Neural progenitor cell (in vitro differentiated cells): ENCODE measurements around the gene TMPRSS4. TPM values are rescaled to one million over a fixed set of nuclear protein-coding genes. Genes with fewer than 3 reads are reported as not detected.

Experiments
- DNase-seq: peaks from one replicate; pipeline ENCODE4 v3.0.0-alpha.2; 2016; ENCODE audit warnings: low spot score
- H2AFZ ChIP-seq: fragments of 200-600 bp; sonication (generic); replicated peaks from 2 replicates; pipeline ENCODE4 v1.6.1; 2016; ENCODE audit warnings: antibody characterized with exemption
- H3F3A ChIP-seq: fragments of 200-600 bp; sonication (generic); 2 replicates; pipeline ENCODE4 v1.6.1; 2016; ENCODE audit warnings: antibody characterized with exemption, low read depth
- H3K27ac ChIP-seq: fragments of 200-600 bp; sonication (generic); 2 replicates; pipeline ENCODE4 v1.5.1; 2016; ENCODE audit warnings: mild to moderate bottlenecking
- H3K27me3 ChIP-seq: fragments of 200-600 bp; sonication (generic); 2 replicates; pipeline ENCODE4 v1.6.1; 2016; ENCODE audit warnings: mild to moderate bottlenecking, moderate library complexity
- H3K36me3 ChIP-seq: fragments of 200-600 bp; sonication (generic); 2 replicates; pipeline ENCODE4 v1.5.1; 2016
- H3K4me1 ChIP-seq: fragments of 200-600 bp; sonication (generic); 2 replicates; pipeline ENCODE4 v1.6.1; 2016; ENCODE audit warnings: mixed run types
- H3K4me2 ChIP-seq: fragments of 200-600 bp; sonication (generic); 2 replicates; pipeline ENCODE4 v1.6.1; 2016
- H3K4me3 ChIP-seq: fragments of 200-600 bp; sonication (generic); 2 replicates; pipeline ENCODE4 v1.5.1; 2016
- H3K79me2 ChIP-seq: fragments of 200-600 bp; sonication (generic); 2 replicates; pipeline ENCODE4 v1.6.1; 2016; ENCODE audit warnings: low read depth
- H3K9ac ChIP-seq: fragments of 200-600 bp; sonication (generic); 2 replicates; pipeline ENCODE4 v1.6.1; 2016
- H3K9me3 ChIP-seq: fragments of 200-600 bp; sonication (generic); 2 replicates; pipeline ENCODE4 v1.5.1; 2016; ENCODE audit warnings: low read depth
- H4K20me1 ChIP-seq: fragments of 200-600 bp; sonication (generic); 2 replicates; pipeline ENCODE4 v1.6.1; 2016; ENCODE audit warnings: low read depth
- H3K27ac Mint-ChIP-seq: 3 replicates; pipeline ENCODE4 v1.8.0; 2021; ENCODE audit warnings: mixed read lengths
- H3K27me3 Mint-ChIP-seq: 2 replicates; pipeline ENCODE4 v1.8.0; 2022; ENCODE audit warnings: low read depth, mild to moderate bottlenecking, inconsistent platforms, moderate library complexity, mixed read lengths; ENCODE audit not compliant: insufficient read depth
- H3K36me3 Mint-ChIP-seq: 3 replicates; pipeline ENCODE4 v1.8.0; 2021; ENCODE audit warnings: mixed read lengths
- H3K4me1 Mint-ChIP-seq: 3 replicates; pipeline ENCODE4 v1.8.0; 2021; ENCODE audit warnings: mixed read lengths
- H3K4me3 Mint-ChIP-seq: 3 replicates; pipeline ENCODE4 v1.8.0; 2021; ENCODE audit warnings: mild to moderate bottlenecking, moderate library complexity, mixed read lengths
- H3K9me3 Mint-ChIP-seq: 3 replicates; pipeline ENCODE4 v1.8.0; 2020; ENCODE audit warnings: mixed read lengths
- CTCF ChIP-seq: fragments of 200-600 bp; sonication (generic); IDR thresholded peaks from 2 replicates; pipeline ENCODE4 v1.5.1; 2017; ENCODE audit warnings: antibody characterized with exemption, mild to moderate bottlenecking
- EZH2 ChIP-seq: fragments of 200-600 bp; sonication (generic); IDR thresholded peaks from 2 replicates; pipeline ENCODE4 v1.6.1; 2017; ENCODE audit warnings: antibody characterized with exemption, mild to moderate bottlenecking, moderate library complexity
- EZH2phosphoT487 ChIP-seq: fragments of 200-600 bp; sonication (generic); IDR thresholded peaks from 2 replicates; pipeline ENCODE4 v1.6.1; 2017; ENCODE audit warnings: antibody characterized with exemption
- total RNA-seq: library from RNA; depleted of rRNA; stranded (reverse); fragments of >200 nt; gene quantifications from 2 replicates; pipeline ENCODE4 v1.2.3, GENCODE V29; 2015; ENCODE audit warnings: low replicate concordance

The TMPRSS4 gene
- total RNA-seq, 1 donor from 2014 or later = not detected

- H3F3A ChIP-seq = no peaks in the 10 kb centered on the region
- Mint-ChIP-seq H3K4me1 (peaks cover 5% of the 10 kb centered on the region), H3K27ac (no peak overlapping the region), H3K9me3 (no peaks in the 10 kb centered on the region), H3K36me3 (no peaks in the 10 kb centered on the region), H3K27me3 (peaks cover 16% of the 10 kb centered on the region), H3K4me3 (no peak overlapping the region)
- no peak for DNase-seq
- H4K20me1 ChIP-seq = no peaks in the 10 kb centered on the region
- H3K9ac ChIP-seq = no peak overlapping the region
- H3K27me3 ChIP-seq = no peaks in the 10 kb centered on the region
- H2AFZ ChIP-seq = no peak overlapping the region
- no peak overlapping the region for H3K27ac ChIP-seq
- no peak overlapping the region for H3K4me3 ChIP-seq
- TF ChIP-seq EZH2phosphoT487 (no peak), EZH2 (no peak), CTCF (no peak)
- H3K36me3 ChIP-seq = no peaks in the 10 kb centered on the region
- no peaks in the 10 kb centered on the region for H3K4me1 ChIP-seq
- no peaks in the 10 kb centered on the region for H3K9me3 ChIP-seq
- H3K79me2 ChIP-seq = no peaks in the 10 kb centered on the region
- no peak overlapping the region for H3K4me2 ChIP-seq
Measured at GRCh38 chr11:118135051-118135795, 58.3 kb downstream of the TMPRSS4 start.

DNA sequence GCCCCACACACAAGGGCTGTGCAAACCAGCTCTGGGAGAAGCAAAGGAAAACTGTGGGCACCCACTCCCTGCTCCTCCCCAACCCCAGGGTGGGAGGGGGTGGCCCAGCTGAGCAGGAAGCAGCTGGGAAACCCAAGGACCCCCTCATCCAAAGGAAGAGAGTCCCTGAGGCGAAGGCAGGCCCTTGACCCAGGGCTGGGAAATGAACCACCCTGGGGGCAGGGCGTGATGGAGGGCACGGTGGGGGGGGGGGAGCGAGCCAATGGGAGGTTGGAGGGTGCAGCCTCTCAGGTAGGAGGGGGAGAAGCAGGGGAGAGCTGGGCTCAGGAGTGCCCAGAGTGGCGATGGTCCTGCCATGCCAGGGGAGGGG lies 58.9 kb downstream of the TMPRSS4 start:
- no peak overlapping the region for H2AFZ ChIP-seq
- no peak overlapping the region for H3K4me3 ChIP-seq
- no peak for DNase-seq
- H3K9me3 ChIP-seq = no peaks in the 10 kb centered on the region
- H3K27ac ChIP-seq = no peak overlapping the region
- TF ChIP-seq CTCF = no peak
- TF ChIP-seq EZH2phosphoT487 = no peak
- H3K4me2 ChIP-seq = no peak overlapping the region
- no peak overlapping the region for H3K9ac ChIP-seq
- H3K9me3 Mint-ChIP-seq = no peaks in the 10 kb centered on the region
- peaks cover 21% of the 10 kb centered on the region for H3K27me3 Mint-ChIP-seq
- H3K4me1 ChIP-seq = no peaks in the 10 kb centered on the region
- H3K36me3 ChIP-seq = no peaks in the 10 kb centered on the region
- no peaks in the 10 kb centered on the region for H4K20me1 ChIP-seq
- H3K4me3 Mint-ChIP-seq = no peak overlapping the region
- no peaks in the 10 kb centered on the region for H3K36me3 Mint-ChIP-seq
- H3K4me1 Mint-ChIP-seq = peaks cover 5% of the 10 kb centered on the region
- no peaks in the 10 kb centered on the region for H3K27me3 ChIP-seq
- no peak overlapping the region for H3K27ac Mint-ChIP-seq
- no peaks in the 10 kb centered on the region for H3F3A ChIP-seq
- H3K79me2 ChIP-seq = no peaks in the 10 kb centered on the region

DNA sequence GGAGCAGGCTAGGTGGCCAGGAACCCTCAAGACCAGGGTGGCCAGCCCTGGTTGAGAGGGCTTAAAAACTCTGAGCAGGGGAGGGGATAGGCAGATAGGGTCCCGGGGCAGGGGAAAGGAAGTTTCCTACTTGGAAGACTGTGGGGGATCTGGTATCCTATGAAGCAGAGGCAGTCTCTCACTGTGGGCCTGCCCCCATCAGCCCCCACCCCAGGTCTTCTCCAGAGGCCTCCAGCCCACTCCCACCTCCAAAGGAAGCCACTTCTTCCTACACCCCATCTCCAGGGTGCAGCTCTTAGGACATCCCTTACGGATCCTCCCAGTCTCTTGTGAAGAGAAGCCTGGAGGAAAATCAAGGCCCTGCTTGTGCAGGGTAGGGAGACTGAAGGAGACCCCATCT lies 59.5 kb downstream of the TMPRSS4 start:
- no peaks in the 10 kb centered on the region for H3K79me2 ChIP-seq
- TF ChIP-seq CTCF (no peak), EZH2phosphoT487 (no peak), EZH2 (no peak)
- Mint-ChIP-seq H3K27ac (no peak overlapping the region), H3K36me3 (no peaks in the 10 kb centered on the region), H3K9me3 (no peaks in the 10 kb centered on the region), H3K4me1 (peaks cover 5% of the 10 kb centered on the region), H3K4me3 (no peak overlapping the region), H3K27me3 (peaks cover 18% of the 10 kb centered on the region)
- no peaks in the 10 kb centered on the region for H3F3A ChIP-seq
- no peak overlapping the region for H3K9ac ChIP-seq
- no peaks in the 10 kb centered on the region for H4K20me1 ChIP-seq
- H3K4me1 ChIP-seq = no peaks in the 10 kb centered on the region
- no peak overlapping the region for H3K4me2 ChIP-seq
- H3K36me3 ChIP-seq = no peaks in the 10 kb centered on the region
- H3K27me3 ChIP-seq = no peaks in the 10 kb centered on the region
- H3K9me3 ChIP-seq = no peaks in the 10 kb centered on the region
- no peak overlapping the region for H3K27ac ChIP-seq
- H3K4me3 ChIP-seq = no peak overlapping the region
- no peak for DNase-seq
- H2AFZ ChIP-seq = no peak overlapping the region
